NCI-H1417 treated with DMSO at 0.1 percent for 48 hours (cell line): ENCODE measurements around the gene LAMA2.

Experiments
- DNase-seq: peaks from one replicate; lab custom pipeline; 2025; lab: John Stamatoyannopoulos, UW

The LAMA2 gene

GRCh38 chr6:129089357-129089756 is 206.4 kb downstream of the LAMA2 start:
- DNase-seq = no peak

GRCh38 chr6:129094147-129094546 is 211.2 kb downstream of the LAMA2 start:
- DNase-seq = no peak

GRCh38 chr6:129096651-129097290 is 213.8 kb downstream of the LAMA2 start:
- no peak for DNase-seq

- no peak for DNase-seq
These were observed 215.2 kb downstream of the LAMA2 start for GRCh38 chr6:129098061-129098553.

- no peak for DNase-seq
These were observed 216.8 kb downstream of the LAMA2 start for GRCh38 chr6:129099696-129100095.

GRCh38 chr6:129100164-129100563 is 217.2 kb downstream of the LAMA2 start:
- DNase-seq = no peak

GRCh38 chr6:129102741-129103140 is 219.8 kb downstream of the LAMA2 start:
- DNase-seq = no peak

- DNase-seq = no peak
These were observed 221.2 kb downstream of the LAMA2 start for GRCh38 chr6:129104131-129104530.

GRCh38 chr6:129104560-129104959 is 221.6 kb downstream of the LAMA2 start:
- no peak for DNase-seq

- DNase-seq = no peak
These were observed 222.1 kb downstream of the LAMA2 start for GRCh38 chr6:129105035-129105434.

- DNase-seq = no peak
These were observed 222.9 kb downstream of the LAMA2 start for GRCh38 chr6:129105793-129106192.

GRCh38 chr6:129108337-129108736 is 225.4 kb downstream of the LAMA2 start:
- no peak for DNase-seq

GRCh38 chr6:129110690-129111343 is 227.9 kb downstream of the LAMA2 start:
- DNase-seq = no peak

GRCh38 chr6:129111346-129111745 is 228.4 kb downstream of the LAMA2 start:
- DNase-seq = no peak

GRCh38 chr6:129111853-129112252 is 228.9 kb downstream of the LAMA2 start:
- DNase-seq = no peak

GRCh38 chr6:129112591-129112990 is 229.7 kb downstream of the LAMA2 start:
- no peak for DNase-seq

GRCh38 chr6:129113637-129114036 is 230.7 kb downstream of the LAMA2 start:
- DNase-seq = no peak

- no peak for DNase-seq
These were observed 231.9 kb downstream of the LAMA2 start for GRCh38 chr6:129114636-129115391.

- no peak for DNase-seq
These were observed 232.5 kb downstream of the LAMA2 start for GRCh38 chr6:129115471-129115870.

GRCh38 chr6:129117355-129117754 is 234.4 kb downstream of the LAMA2 start:
- DNase-seq = no peak

GRCh38 chr6:129120856-129121638 is 238.1 kb downstream of the LAMA2 start:
- DNase-seq = no peak

GRCh38 chr6:129124347-129124746 is 241.4 kb downstream of the LAMA2 start:
- no peak for DNase-seq
